Measurements from ENCODE around the gene DAPK3.
"Not testable (repeated sequence)": the region's sequence is repeated elsewhere in the genome, so short reads cannot be mapped to it uniquely, and the experiment has no call there.

Gene DAPK3

DNA sequence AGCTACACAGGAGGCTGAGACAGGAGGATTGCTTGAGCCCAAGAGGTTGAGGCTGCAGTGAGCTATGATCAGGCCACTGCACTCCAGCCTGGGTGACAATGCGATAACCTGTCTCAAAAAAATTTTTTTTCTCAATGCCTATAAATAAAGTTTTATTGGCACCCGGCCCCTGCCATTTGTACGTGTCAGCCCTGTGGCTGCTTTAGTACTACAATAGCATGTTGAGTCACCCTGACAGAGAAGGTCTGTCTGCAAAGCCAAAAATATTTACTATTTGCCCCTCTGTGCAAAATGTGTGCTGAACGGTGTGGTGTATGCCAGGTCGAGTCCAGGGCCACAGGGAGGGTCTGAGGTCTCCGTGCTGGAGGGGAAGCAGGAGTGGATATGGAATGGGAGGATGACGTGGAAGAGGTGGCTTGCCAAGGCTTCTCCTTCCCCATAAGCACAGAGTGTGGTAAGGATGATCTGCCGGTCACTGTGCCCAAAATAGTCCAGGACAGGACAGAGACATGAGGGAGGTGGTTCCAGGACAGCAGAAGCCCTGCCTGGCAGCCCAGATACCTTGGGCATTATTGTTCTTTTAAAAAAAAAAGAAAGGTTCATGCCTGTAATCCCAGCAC lies 28.0 kb downstream of the DAPK3 start:
- H3K36me3 ChIP-seq (ENCODE audit: insufficient read depth, low read length), result peaks cover 6% of the 10 kb centered on the region
- no peaks in the 10 kb centered on the region for H3K9me3 ChIP-seq (ENCODE audit: control insufficient read depth, insufficient read depth, low read length)
- no peak overlapping the region for H3K9ac ChIP-seq (ENCODE audit: low read depth, low read length)
- no peaks in the 10 kb centered on the region for H3K4me1 ChIP-seq (ENCODE audit: insufficient read depth, low read length)

DNA sequence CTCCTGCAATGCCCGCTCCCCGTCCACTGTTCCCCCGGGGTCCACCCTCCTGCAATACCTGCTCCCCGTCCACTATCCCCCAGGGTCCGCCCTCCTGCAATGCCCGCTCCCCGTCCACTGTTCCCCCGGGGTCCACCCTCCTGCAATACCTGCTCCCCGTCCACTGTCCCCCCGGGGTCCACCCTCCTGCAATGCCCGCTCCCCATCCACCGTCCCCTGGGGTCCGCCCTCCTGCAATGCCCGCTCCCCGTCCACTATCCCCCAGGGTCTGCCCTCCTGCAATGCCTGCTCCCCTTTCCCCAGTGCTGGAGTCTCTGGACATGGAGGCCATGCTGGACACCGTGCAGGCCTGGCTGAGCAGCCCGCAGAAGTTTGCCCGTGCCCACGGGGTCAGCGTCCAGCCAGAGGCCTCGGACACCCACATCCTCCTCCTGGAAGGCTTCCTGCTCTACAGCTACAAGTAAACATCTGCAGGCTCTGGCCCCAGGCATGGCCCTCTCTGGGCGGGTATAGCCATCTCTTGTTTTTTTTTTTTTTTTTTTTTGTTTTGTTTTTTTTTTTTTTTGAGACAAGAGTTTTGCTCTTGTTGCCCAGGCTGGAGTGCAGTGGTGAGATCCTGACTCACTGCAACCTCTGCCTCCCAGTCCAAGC lies 32.5 kb downstream of the DAPK3 start:
- not testable (repeated sequence) for H3K9ac ChIP-seq (ENCODE audit: low read depth, low read length); H3K36me3 ChIP-seq (ENCODE audit: insufficient read depth, low read length); H3K9me3 ChIP-seq (ENCODE audit: control insufficient read depth, insufficient read depth, low read length); H3K4me1 ChIP-seq (ENCODE audit: insufficient read depth, low read length)

DNA sequence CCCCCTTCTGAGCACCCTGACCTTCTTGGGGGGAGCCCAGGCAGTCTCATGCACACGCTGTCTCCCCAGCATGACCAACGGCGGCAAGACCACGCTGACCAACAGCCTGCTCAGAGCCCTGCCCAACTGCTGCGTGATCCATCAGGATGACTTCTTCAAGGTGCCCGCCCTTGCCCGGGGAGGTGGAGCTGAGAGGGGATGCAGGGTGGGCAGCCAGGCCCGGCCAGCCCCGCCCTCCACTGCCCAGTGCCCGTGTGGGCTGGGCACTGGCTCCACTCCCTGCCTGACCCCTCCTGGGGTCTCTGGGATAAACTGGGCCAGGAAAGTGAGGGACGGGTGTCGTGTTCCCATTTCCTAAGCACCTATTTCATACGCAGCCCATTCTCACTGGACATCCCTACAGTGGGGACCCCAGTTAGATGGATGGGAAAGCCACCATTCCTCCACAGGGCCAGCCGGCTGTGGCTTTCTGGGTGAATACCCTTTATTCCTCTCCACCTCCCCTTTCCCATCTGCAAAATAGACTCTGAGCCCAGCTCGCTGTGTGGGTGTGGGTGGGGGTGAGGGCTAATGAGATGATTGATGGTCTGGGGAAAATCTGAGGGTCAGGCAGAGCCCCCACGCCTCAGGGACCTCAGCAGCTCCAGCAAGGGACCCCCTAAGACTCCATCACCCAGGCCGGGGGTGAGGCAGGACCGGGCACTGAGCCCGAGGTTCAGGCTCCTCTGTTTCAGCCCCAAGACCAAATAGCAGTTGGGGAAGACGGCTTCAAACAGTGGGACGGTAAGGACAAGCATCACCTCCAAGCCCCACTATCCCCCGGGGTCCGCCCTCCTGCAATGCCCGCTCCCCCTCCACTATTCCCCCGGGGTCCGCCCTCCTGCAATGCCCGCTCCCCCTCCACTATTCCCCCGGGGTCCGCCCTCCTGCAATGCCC lies 34.1 kb downstream of the DAPK3 start:
- no peaks in the 10 kb centered on the region for H3K9me3 ChIP-seq (ENCODE audit: control insufficient read depth, insufficient read depth, low read length)
- H3K9ac ChIP-seq (ENCODE audit: low read depth, low read length), result no peak overlapping the region
- H3K4me1 ChIP-seq (ENCODE audit: insufficient read depth, low read length), result no peaks in the 10 kb centered on the region
- H3K36me3 ChIP-seq (ENCODE audit: insufficient read depth, low read length), result peaks cover under 1% of the 10 kb centered on the region; the same call in 1 of the 2 replicates

DNA sequence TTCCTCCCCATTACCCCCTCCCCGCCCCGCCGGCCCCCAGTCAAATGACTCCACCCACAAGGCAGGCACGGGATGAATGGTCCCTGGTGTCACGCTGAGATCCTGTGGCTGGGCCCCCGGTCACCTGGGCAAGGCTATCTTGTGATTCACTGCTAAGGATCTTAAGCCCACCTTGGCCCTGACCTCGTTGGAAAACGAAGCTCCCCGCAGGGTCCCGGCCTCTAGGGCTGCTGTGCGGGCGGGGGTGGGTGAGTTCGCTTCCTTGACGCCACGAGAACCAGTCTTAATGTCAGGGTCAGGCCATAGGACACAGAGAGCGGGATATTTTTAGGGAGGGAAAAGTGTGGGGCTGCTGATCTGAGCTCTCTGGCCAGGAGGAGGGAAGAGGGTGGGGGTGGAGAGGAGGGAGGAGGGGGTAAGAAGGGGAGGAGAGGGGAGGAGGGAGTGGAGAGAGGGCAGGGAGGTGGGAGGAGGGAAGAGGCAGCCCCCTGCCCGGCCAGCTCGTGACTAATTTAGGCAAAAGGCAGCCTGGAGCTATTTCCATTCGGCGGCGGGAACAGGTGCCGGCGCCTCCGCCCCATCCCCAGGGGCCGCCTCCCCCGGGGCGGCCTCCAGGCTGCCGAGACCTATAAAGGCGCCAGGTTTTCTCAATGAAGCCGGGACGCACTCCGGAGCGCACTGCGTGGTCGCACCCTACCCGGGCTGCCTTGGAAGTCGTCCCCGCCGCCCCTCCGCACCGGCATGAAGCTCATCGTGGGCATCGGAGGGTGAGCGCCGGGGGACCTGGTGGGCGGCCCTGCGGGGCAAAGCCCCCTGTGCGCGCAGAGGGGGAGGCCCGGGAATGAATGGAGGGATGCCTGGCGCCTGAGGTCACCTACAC lies 37.7 kb downstream of the DAPK3 start, which contains the start of gene NMRK2:
NMRK2 (plus strand) TSS at position 139 of the 880 bp plus-strand sequence; CDS start at position 742, 603 bp downstream.
- H3K9ac ChIP-seq (ENCODE audit: low read depth, low read length), result peak within 1 kb of the TSS; percentile 87
- H3K9me3 ChIP-seq (ENCODE audit: control insufficient read depth, insufficient read depth, low read length), result no peaks in the 10 kb centered on the region
- H3K36me3 ChIP-seq (ENCODE audit: insufficient read depth, low read length), result no peaks in the 10 kb centered on the region
- H3K4me1 ChIP-seq (ENCODE audit: insufficient read depth, low read length), result no peaks in the 10 kb centered on the region; the same call in 1 of the 2 replicates

DNA sequence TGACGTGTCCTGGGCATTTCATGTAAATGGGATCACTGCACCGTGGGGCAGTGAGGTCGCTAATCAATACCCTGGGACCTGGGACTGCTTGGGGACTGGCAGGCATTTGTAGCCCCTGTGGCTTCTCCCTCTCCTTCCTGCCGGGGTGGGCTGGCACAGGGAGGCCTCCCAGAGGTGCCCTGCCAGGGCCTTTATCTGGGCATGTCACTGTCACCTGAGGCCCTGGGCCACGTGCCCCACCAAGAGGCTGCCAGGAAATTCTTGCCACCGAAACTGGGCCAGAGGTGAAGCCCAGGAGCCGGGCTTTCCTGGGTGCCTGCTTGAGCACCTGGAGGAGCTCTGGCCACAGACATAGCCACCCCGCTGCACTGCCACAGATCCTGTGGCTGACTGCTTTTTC lies 39.9 kb downstream of the DAPK3 start:
- Histone ChIP-seq H3K9ac (ENCODE audit: low read depth, low read length) (no peak overlapping the region), H3K4me1 (ENCODE audit: insufficient read depth, low read length) (no peaks in the 10 kb centered on the region; the same call in 1 of the 2 replicates), H3K9me3 (ENCODE audit: control insufficient read depth, insufficient read depth, low read length) (no peaks in the 10 kb centered on the region), H3K36me3 (ENCODE audit: insufficient read depth, low read length) (no peaks in the 10 kb centered on the region)

DNA sequence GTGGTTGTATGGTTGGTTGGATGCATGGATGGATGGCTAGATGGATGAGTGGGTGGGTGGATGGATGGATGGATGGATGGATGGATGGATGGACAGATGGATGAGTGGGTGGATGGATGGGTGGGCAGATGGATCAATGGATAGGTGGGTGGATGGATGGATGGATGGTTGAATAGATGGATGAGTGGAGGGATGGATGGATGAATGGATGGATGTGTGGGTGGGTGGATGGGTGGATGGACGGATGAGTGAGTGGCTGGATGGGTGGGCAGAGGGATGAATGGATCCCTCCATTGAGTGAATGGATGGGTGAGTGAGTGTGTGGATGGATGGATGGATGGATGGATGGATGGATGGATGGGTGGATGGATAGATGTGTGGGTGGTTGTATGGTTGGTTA lies 47.0 kb downstream of the DAPK3 start:
- Histone ChIP-seq H3K36me3 (ENCODE audit: insufficient read depth, low read length) (peaks cover 7% of the 10 kb centered on the region; the same call in 1 of the 2 replicates), H3K9me3 (ENCODE audit: control insufficient read depth, insufficient read depth, low read length) (peaks cover 4% of the 10 kb centered on the region; the same call in 1 of the 2 replicates)

DNA sequence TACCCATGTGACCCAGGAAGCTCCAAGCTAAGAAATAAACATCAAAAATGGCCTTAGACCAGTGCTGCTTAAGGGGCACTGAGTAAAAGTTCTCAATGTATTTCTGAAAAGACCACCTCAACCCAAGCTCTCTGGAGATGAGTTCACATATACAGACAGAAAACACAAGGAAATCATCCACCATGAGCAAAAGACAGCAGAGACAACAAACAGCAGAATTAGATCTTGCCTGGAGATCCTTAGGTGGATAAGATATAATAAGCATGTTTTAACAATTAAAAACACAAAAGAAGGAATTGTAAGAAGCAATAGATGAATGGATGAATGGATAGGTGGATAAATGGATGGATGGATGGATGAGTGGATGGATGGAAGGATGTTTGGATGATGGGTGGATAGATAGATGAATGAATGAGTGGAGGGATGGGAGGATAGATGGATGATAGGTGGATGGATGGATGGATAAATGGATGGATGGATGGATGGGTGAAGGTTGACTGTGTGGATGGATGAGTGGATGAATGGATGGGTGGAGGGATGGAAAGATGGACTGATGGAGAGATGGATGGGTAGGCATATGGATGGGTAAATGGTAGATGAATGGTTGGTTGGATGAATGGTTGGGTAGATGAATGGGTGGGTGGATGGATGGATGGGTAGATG lies 47.7 kb downstream of the DAPK3 start:
- H3K9ac ChIP-seq (ENCODE audit: low read depth, low read length), result no peak overlapping the region
- H3K36me3 ChIP-seq (ENCODE audit: insufficient read depth, low read length), result peaks cover 7% of the 10 kb centered on the region; the same call in 1 of the 2 replicates
- no peaks in the 10 kb centered on the region for H3K4me1 ChIP-seq (ENCODE audit: insufficient read depth, low read length)
- H3K9me3 ChIP-seq (ENCODE audit: control insufficient read depth, insufficient read depth, low read length), result peaks cover 4% of the 10 kb centered on the region; the same call in 1 of the 2 replicates

More for the DNA sequence above, 47.0 kb downstream of the DAPK3 start:
- H3K4me1 ChIP-seq (ENCODE audit: insufficient read depth, low read length), result no peaks in the 10 kb centered on the region
- no peak overlapping the region for H3K9ac ChIP-seq (ENCODE audit: low read depth, low read length)

DNA sequence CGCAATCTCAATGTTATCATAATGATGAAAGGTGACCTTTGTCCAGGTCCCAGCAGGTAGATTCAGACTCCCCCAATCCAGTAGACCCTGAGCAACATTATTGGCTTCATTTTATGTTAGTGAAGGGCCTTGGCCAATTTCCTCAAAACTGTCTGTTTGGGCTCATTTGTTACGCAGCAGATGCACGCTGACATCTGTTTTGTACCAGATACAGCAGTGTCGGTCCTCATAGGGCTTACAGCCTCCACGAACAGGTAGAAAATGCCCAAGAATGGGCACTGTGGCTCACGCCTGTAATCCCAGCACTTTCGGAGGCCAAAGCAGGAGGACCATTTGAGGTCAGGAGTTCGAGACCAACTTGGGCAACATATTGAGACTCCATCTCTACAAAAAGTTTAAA lies 51.1 kb downstream of the DAPK3 start:
- no peaks in the 10 kb centered on the region for H3K4me1 ChIP-seq (ENCODE audit: insufficient read depth, low read length)
- peaks cover 10% of the 10 kb centered on the region for H3K36me3 ChIP-seq (ENCODE audit: insufficient read depth, low read length)
- peaks cover 4% of the 10 kb centered on the region; the same call in 1 of the 2 replicates for H3K9me3 ChIP-seq (ENCODE audit: control insufficient read depth, insufficient read depth, low read length)
- H3K9ac ChIP-seq (ENCODE audit: low read depth, low read length), result no peak overlapping the region

DNA sequence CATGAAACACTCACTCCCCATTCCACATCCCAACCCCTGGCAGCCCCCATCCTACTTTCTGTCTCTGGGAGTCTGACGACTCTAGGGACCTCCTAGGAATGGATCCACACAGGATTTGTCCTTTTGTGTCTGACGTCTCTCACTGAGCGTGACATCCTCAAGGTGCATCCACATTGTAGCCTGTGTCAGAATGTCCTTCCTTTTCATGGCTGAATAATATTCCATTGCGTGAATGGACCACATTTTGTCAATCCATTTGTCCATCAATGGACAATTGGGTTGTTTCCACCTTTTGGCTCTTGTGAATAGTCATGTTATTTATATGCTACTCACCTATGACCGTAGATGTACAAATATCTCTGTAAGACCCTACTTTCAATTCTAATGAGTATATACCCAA lies 54.9 kb downstream of the DAPK3 start:
- Histone ChIP-seq H3K36me3 (ENCODE audit: insufficient read depth, low read length) (peaks cover 6% of the 10 kb centered on the region), H3K9me3 (ENCODE audit: control insufficient read depth, insufficient read depth, low read length) (peaks cover 4% of the 10 kb centered on the region; the same call in 1 of the 2 replicates), H3K4me1 (ENCODE audit: insufficient read depth, low read length) (no peaks in the 10 kb centered on the region), H3K9ac (ENCODE audit: low read depth, low read length) (no peak overlapping the region)

DNA sequence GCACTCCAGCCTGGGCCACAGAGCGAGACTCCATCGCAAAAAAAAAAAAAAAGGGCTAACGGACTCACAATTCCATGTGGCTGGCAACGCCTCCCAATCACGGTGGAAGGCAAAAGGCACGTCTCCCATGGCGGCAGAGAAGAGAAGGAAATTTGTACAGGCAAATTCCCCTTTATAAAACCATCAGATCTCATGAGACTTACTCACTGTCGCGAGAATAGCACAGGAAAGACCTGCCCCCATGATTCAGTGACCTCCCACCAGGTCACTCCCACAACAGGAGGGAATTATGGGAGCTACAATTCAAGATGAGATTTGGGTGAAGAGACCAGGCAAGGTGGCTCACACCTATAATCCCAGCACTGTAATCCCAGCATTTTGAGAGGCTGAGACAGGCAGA lies 56.7 kb downstream of the DAPK3 start:
- H3K36me3 ChIP-seq (ENCODE audit: insufficient read depth, low read length), result peaks cover 16% of the 10 kb centered on the region

DNA sequence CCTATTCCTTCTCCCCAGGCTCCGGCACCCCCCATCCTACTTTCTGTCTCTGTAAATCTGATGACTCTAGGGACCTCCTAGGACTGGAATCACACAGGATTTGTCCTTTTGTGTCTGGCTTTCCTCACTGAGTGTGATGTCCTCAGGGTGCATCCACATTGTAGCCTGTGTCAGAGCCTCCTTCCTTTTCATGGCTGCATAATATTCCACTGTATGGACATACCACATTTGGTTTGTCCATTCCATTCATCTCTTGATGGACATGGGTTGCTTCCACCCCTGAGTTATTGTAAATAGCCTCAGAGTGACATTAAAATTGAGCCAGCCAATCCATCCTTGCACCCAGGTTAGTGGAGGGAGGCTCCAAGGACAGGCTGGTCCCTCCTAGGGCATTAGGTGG lies 60.8 kb downstream of the DAPK3 start:
- Histone ChIP-seq H3K9me3 (ENCODE audit: control insufficient read depth, insufficient read depth, low read length) (0 out of 2 replicates have a peak, but pooled peaks cover 6% of the 10 kb centered on the region), H3K4me1 (ENCODE audit: insufficient read depth, low read length) (no peaks in the 10 kb centered on the region), H3K9ac (ENCODE audit: low read depth, low read length) (no peak overlapping the region), H3K36me3 (ENCODE audit: insufficient read depth, low read length) (peaks cover 17% of the 10 kb centered on the region)

More for the DNA sequence above, 56.7 kb downstream of the DAPK3 start:
- no peaks in the 10 kb centered on the region for H3K4me1 ChIP-seq (ENCODE audit: insufficient read depth, low read length)
- no peak overlapping the region for H3K9ac ChIP-seq (ENCODE audit: low read depth, low read length)
- 0 out of 2 replicates have a peak, but pooled peaks cover 6% of the 10 kb centered on the region for H3K9me3 ChIP-seq (ENCODE audit: control insufficient read depth, insufficient read depth, low read length)

Data from ES-I3 (cell line).